HEK293 (cell line): ENCODE results near the gene EYS.

ENCODE experiments used
- CTCF ChIA-PET: fragments of 350-600 bp; formaldehyde crosslinking; extraction: SDS; loops from one replicate; lab custom pipeline; 2021; ENCODE audit warnings: antibody characterized with exemption; lab: Yijun Ruan, JAX
- POLR2A ChIA-PET: fragments of 300-600 bp; formaldehyde crosslinking; extraction: SDS; loops from one replicate; lab custom pipeline; 2020; ENCODE audit warnings: antibody characterized with exemption, inconsistent platforms; lab: Yijun Ruan, JAX
- H3K27ac ChIP-seq: fragments of 200-500 bp; sonication (Bioruptor generic); 2 replicates; pipeline ENCODE4 v1.5.1; 2014; ENCODE audit warnings: low read depth, low read length, control low read depth, inconsistent platforms; ENCODE audit errors: extremely low read depth
- H3K36me3 ChIP-seq, 2 experiments: fragments of 200-500 bp in 1 of 2; sonication (Bioruptor generic) in 1 of 2; 1 replicate in 1 of 2; 2 replicates in 1 of 2; pipeline ENCODE4 v1.5.1; 2014 to 2017; ENCODE audit warnings: inconsistent platforms in 2 of 2, low read length in 2 of 2; ENCODE audit not compliant: control insufficient read depth in 2 of 2, insufficient read depth in 1 of 2
- H3K4me1 ChIP-seq: fragments of 200-500 bp; sonication (Bioruptor generic); 2 replicates; pipeline ENCODE4 v1.5.1; 2014; ENCODE audit warnings: mild to moderate bottlenecking, low read length, inconsistent platforms; ENCODE audit not compliant: control insufficient read depth, insufficient read depth
- H3K4me3 ChIP-seq: 2 replicates; pipeline ENCODE4 v1.5.1; 2011; ENCODE audit warnings: low read depth, mild to moderate bottlenecking, control low read depth, low read length, moderate library complexity
- H3K9me3 ChIP-seq: fragments of 200-500 bp; sonication (Bioruptor generic); 2 replicates; pipeline ENCODE4 v1.5.1; 2014; ENCODE audit warnings: low read depth, low read length, inconsistent platforms; ENCODE audit not compliant: control insufficient read depth, insufficient read depth
- KLF9 ChIP-seq: fragments of 450-650 bp; formaldehyde crosslinking; IDR thresholded peaks from 2 replicates; pipeline ENCODE4 v1.5.1; 2016; ENCODE audit warnings: missing biosample characterization, missing genetic modification characterization, low read depth
- MZF1 ChIP-seq: fragments of 450-650 bp; formaldehyde crosslinking; IDR thresholded peaks from 2 replicates; pipeline ENCODE4 v1.5.1; 2017; ENCODE audit warnings: missing biosample characterization, missing genetic modification characterization, borderline replicate concordance
- SCRT2 ChIP-seq: fragments of 450-650 bp; formaldehyde crosslinking; IDR thresholded peaks from 2 replicates; pipeline ENCODE4 v1.5.1; 2016; ENCODE audit warnings: missing biosample characterization, missing genetic modification characterization
- SP7 ChIP-seq: fragments of 450-650 bp; formaldehyde crosslinking; IDR thresholded peaks from 2 replicates; pipeline ENCODE4 v1.5.1; 2016; ENCODE audit warnings: missing biosample characterization, missing genetic modification characterization
- TCF7L2 ChIP-seq: IDR thresholded peaks from 2 replicates; pipeline ENCODE4 v1.6.1; 2011; ENCODE audit warnings: low read depth, mild to moderate bottlenecking, inconsistent platforms, low read length, moderate library complexity, borderline replicate concordance
- YY1 ChIP-seq: fragments of 450-650 bp; formaldehyde crosslinking; IDR thresholded peaks from 2 replicates; pipeline ENCODE4 v1.5.1; 2018; ENCODE audit warnings: missing biosample characterization, missing genetic modification characterization
- ZBTB17 ChIP-seq: fragments of 450-650 bp; formaldehyde crosslinking; IDR thresholded peaks from 2 replicates; pipeline ENCODE4 v1.5.1; 2016; ENCODE audit warnings: missing biosample characterization, missing genetic modification characterization
- ZBTB7A ChIP-seq: fragments of 450-650 bp; formaldehyde crosslinking; IDR thresholded peaks from 2 replicates; pipeline ENCODE4 v1.5.1; 2016; ENCODE audit warnings: low read depth, missing biosample characterization, missing genetic modification characterization
- ZNF2 ChIP-seq: fragments of 450-650 bp; formaldehyde crosslinking; IDR thresholded peaks from 2 replicates; pipeline ENCODE4 v1.5.1; 2016; ENCODE audit warnings: missing biosample characterization, missing genetic modification characterization
- ZNF211 ChIP-seq: fragments of 450-650 bp; formaldehyde crosslinking; IDR thresholded peaks from 2 replicates; pipeline ENCODE4 v1.5.1; 2016; ENCODE audit warnings: low read depth, missing biosample characterization, missing genetic modification characterization
- ZNF214 ChIP-seq: fragments of 450-650 bp; formaldehyde crosslinking; IDR thresholded peaks from 2 replicates; pipeline ENCODE4 v1.5.1; 2017; ENCODE audit warnings: missing biosample characterization, mild to moderate bottlenecking, missing genetic modification characterization, borderline replicate concordance
- ZNF341 ChIP-seq: fragments of 450-650 bp; formaldehyde crosslinking; IDR thresholded peaks from 2 replicates; pipeline ENCODE4; 2016; ENCODE audit warnings: low read depth, missing biosample characterization, missing genetic modification characterization
- ZNF37A ChIP-seq: fragments of 450-650 bp; IDR thresholded peaks from 2 replicates; pipeline ENCODE4 v1.5.1; 2018; ENCODE audit warnings: missing biosample characterization, missing genetic modification characterization
- ZNF394 ChIP-seq: fragments of 450-650 bp; formaldehyde crosslinking; IDR thresholded peaks from 2 replicates; pipeline ENCODE4 v1.5.1; 2016; ENCODE audit warnings: missing biosample characterization, missing genetic modification characterization, mild to moderate bottlenecking, moderate library complexity, borderline replicate concordance
- ZNF473 ChIP-seq: fragments of 450-650 bp; formaldehyde crosslinking; IDR thresholded peaks from 2 replicates; pipeline ENCODE4 v1.5.1; 2017; ENCODE audit warnings: missing biosample characterization, missing genetic modification characterization
- ZNF48 ChIP-seq: fragments of 450-650 bp; formaldehyde crosslinking; IDR thresholded peaks from 2 replicates; pipeline ENCODE4 v1.5.1; 2016; ENCODE audit warnings: missing biosample characterization, missing genetic modification characterization
- ZNF549 ChIP-seq: fragments of 450-650 bp; IDR thresholded peaks from 2 replicates; pipeline ENCODE4 v1.5.1; 2018; ENCODE audit warnings: missing biosample characterization, missing genetic modification characterization, mild to moderate bottlenecking, inconsistent platforms, moderate library complexity
- ZNF623 ChIP-seq: fragments of 450-650 bp; formaldehyde crosslinking; IDR thresholded peaks from 2 replicates; pipeline ENCODE4 v1.5.1; 2016; ENCODE audit warnings: missing biosample characterization, missing genetic modification characterization
- ZNF629 ChIP-seq: fragments of 450-650 bp; formaldehyde crosslinking; IDR thresholded peaks from 2 replicates; pipeline ENCODE4 v1.5.1; 2017; ENCODE audit warnings: missing biosample characterization, missing genetic modification characterization
- ZNF76 ChIP-seq: fragments of 450-650 bp; formaldehyde crosslinking; IDR thresholded peaks from 2 replicates; pipeline ENCODE4; 2016; ENCODE audit warnings: low read depth, missing biosample characterization, missing genetic modification characterization, borderline replicate concordance
- TF ChIP-seq, protein P1 (sequence below): fragments of 450-650 bp; formaldehyde crosslinking; IDR thresholded peaks from 2 replicates; pipeline ENCODE4 v1.5.1; 2016; ENCODE audit warnings: missing biosample characterization, missing genetic modification characterization
- TF ChIP-seq, protein P2 (sequence below): fragments of 450-650 bp; formaldehyde crosslinking; IDR thresholded peaks from 2 replicates; pipeline ENCODE4 v1.5.1; 2016; ENCODE audit warnings: missing biosample characterization, missing genetic modification characterization
- TF ChIP-seq, protein P3 (sequence below): fragments of 450-650 bp; IDR thresholded peaks from 2 replicates; pipeline ENCODE4 v1.5.1; 2018; ENCODE audit warnings: missing biosample characterization, mild to moderate bottlenecking, missing genetic modification characterization
- TF ChIP-seq, protein P4 (sequence below): fragments of 450-650 bp; formaldehyde crosslinking; IDR thresholded peaks from 2 replicates; pipeline ENCODE4 v1.5.1; 2016; ENCODE audit warnings: missing biosample characterization, missing genetic modification characterization
- TF ChIP-seq, protein P5 (sequence below): fragments of 450-650 bp; formaldehyde crosslinking; IDR thresholded peaks from 2 replicates; pipeline ENCODE4 v1.5.1; 2016; ENCODE audit warnings: missing biosample characterization, missing genetic modification characterization

The EYS gene

DNA sequence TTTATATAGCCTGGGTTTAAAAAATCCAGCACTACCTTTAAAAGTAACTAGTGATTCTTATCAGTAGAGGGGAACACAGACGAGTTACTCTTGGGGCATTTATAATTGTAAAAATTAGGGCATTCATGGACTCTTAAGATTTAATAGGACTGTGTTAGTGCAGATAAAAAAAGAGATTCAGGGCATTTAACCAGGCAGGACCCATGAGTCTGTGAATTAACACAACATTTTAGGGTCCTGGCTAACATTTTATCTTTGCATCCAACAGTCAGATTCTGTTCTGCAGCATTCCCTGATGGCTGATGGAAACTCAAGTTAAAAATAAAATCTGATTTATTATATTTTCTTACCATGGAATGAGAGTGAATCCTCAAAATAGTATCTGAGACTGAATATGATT is 1297.1 kb downstream of the EYS start (continued):
- TF ChIP-seq, protein P1, sequence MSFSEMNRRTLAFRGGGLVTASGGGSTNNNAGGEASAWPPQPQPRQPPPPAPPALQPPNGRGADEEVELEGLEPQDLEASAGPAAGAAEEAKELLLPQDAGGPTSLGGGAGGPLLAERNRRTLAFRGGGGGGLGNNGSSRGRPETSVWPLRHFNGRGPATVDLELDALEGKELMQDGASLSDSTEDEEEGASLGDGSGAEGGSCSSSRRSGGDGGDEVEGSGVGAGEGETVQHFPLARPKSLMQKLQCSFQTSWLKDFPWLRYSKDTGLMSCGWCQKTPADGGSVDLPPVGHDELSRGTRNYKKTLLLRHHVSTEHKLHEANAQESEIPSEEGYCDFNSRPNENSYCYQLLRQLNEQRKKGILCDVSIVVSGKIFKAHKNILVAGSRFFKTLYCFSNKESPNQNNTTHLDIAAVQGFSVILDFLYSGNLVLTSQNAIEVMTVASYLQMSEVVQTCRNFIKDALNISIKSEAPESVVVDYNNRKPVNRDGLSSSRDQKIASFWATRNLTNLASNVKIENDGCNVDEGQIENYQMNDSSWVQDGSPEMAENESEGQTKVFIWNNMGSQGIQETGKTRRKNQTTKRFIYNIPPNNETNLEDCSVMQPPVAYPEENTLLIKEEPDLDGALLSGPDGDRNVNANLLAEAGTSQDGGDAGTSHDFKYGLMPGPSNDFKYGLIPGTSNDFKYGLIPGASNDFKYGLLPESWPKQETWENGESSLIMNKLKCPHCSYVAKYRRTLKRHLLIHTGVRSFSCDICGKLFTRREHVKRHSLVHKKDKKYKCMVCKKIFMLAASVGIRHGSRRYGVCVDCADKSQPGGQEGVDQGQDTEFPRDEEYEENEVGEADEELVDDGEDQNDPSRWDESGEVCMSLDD: no peak
- TF ChIP-seq ZNF341 (tag by site-specific recombination) (no peak), YY1 (tag by site-specific recombination) (no peak), ZNF623 (tag by site-specific recombination) (no peak), ZNF48 (tag by site-specific recombination) (no peak)

DNA sequence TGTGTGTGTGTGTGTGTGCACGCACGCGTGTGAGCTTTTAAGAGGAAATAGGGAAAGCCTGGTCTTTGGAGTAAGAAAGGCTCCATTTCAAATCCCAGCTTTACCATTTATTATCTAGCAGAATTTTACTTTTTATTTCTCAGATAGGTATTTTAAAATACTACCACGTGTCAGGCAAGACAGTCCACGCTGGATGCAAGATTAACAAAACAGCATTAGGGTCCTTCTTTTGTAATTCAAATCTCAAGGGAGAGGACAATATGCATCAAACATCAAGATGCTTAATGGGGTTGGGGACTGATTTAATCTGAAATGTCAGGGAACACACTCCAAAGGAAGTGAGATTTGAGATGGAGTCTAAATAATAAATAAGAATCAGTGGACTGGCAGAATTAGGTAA is 1302.6 kb downstream of the EYS start:
- no peak for TF ChIP-seq ZNF76 (tag by site-specific recombination)
- no peak for TF ChIP-seq ZNF473 (tag by site-specific recombination)
- no peak for TF ChIP-seq ZBTB17 (tag by site-specific recombination)
- TF ChIP-seq MZF1 (tag by site-specific recombination): no peak
- no peak for TF ChIP-seq ZNF211 (tag by site-specific recombination)
- no peak for TF ChIP-seq ZNF37A (tag by site-specific recombination)
- no peak for TF ChIP-seq ZNF629 (tag by site-specific recombination)
- no peak for TF ChIP-seq SP7
- TF ChIP-seq, protein P2, sequence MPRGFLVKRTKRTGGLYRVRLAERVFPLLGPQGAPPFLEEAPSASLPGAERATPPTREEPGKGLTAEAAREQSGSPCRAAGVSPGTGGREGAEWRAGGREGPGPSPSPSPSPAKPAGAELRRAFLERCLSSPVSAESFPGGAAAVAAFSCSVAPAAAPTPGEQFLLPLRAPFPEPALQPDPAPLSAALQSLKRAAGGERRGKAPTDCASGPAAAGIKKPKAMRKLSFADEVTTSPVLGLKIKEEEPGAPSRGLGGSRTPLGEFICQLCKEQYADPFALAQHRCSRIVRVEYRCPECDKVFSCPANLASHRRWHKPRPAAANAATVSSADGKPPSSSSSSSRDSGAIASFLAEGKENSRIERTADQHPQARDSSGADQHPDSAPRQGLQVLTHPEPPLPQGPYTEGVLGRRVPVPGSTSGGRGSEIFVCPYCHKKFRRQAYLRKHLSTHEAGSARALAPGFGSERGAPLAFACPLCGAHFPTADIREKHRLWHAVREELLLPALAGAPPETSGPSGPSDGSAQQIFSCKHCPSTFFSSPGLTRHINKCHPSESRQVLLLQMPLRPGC: no peak
- POLR2A ChIA-PET: no interaction called here
- Histone ChIP-seq H3K27ac (no peak overlapping the region), H3K4me1 (no peaks in the 10 kb centered on the region), H3K36me3 (no peaks in the 10 kb centered on the region), H3K9me3 (no peaks in the 10 kb centered on the region), H3K4me3 (no peak overlapping the region)
- CTCF ChIA-PET: no interaction called here

DNA sequence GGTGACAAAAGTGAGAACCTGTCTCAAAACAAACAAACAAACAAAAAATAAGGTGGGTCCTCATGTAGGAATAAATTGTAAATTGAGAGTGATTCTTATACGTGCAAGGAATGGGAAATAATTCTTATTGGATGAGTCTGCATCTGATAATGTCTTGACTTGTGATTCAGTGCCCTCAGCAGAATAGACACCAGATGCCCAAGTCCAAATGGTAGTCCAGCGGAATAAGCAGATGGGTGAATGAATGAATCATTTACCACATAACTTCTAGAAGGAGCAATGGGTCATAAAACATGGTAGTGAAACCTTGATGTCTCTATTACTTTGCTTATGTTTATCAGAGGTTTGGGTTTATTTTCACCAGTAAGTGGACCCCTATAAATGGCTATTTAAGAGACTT is 1323.7 kb downstream of the EYS start:
- Histone ChIP-seq H3K27ac (no peak overlapping the region), H3K4me3 (no peak overlapping the region), H3K4me1 (no peaks in the 10 kb centered on the region), H3K36me3 (no peaks in the 10 kb centered on the region), H3K9me3 (no peaks in the 10 kb centered on the region)
- TF ChIP-seq ZNF623 (tag by site-specific recombination) (no peak), ZNF2 (tag by site-specific recombination) (no peak), TCF7L2 (no peak), KLF9 (tag by site-specific recombination) (no peak), SCRT2 (no peak), ZNF214 (tag by site-specific recombination) (no peak), ZBTB7A (tag by site-specific recombination) (no peak), ZNF394 (tag by site-specific recombination) (no peak), ZNF549 (tag by site-specific recombination) (no peak)
- TF ChIP-seq, protein P3, sequence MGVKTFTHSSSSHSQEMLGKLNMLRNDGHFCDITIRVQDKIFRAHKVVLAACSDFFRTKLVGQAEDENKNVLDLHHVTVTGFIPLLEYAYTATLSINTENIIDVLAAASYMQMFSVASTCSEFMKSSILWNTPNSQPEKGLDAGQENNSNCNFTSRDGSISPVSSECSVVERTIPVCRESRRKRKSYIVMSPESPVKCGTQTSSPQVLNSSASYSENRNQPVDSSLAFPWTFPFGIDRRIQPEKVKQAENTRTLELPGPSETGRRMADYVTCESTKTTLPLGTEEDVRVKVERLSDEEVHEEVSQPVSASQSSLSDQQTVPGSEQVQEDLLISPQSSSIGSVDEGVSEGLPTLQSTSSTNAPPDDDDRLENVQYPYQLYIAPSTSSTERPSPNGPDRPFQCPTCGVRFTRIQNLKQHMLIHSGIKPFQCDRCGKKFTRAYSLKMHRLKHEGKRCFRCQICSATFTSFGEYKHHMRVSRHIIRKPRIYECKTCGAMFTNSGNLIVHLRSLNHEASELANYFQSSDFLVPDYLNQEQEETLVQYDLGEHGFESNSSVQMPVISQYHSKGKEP (tag by site-specific recombination): no peak
- TF ChIP-seq, protein P4, sequence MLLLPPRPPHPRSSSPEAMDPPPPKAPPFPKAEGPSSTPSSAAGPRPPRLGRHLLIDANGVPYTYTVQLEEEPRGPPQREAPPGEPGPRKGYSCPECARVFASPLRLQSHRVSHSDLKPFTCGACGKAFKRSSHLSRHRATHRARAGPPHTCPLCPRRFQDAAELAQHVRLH (tag by site-specific recombination): no peak
- TF ChIP-seq, protein P5, sequence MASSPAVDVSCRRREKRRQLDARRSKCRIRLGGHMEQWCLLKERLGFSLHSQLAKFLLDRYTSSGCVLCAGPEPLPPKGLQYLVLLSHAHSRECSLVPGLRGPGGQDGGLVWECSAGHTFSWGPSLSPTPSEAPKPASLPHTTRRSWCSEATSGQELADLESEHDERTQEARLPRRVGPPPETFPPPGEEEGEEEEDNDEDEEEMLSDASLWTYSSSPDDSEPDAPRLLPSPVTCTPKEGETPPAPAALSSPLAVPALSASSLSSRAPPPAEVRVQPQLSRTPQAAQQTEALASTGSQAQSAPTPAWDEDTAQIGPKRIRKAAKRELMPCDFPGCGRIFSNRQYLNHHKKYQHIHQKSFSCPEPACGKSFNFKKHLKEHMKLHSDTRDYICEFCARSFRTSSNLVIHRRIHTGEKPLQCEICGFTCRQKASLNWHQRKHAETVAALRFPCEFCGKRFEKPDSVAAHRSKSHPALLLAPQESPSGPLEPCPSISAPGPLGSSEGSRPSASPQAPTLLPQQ (tag by site-specific recombination): no peak
- POLR2A ChIA-PET: no interaction called here
- CTCF ChIA-PET: no interaction called here
